HEK293T (cell line): ENCODE data around the gene SP3.

Source experiments
- CTCF ChIA-PET: fragments of 350-600 bp; formaldehyde crosslinking; extraction: SDS; loops from one replicate; lab custom pipeline; 2021; ENCODE audit warnings: antibody characterized with exemption, inconsistent platforms; lab: Yijun Ruan, JAX
- POLR2A ChIA-PET: fragments of 350-600 bp; formaldehyde crosslinking; extraction: SDS; loops from one replicate; lab custom pipeline; 2020; ENCODE audit warnings: antibody characterized with exemption, inconsistent platforms; lab: Yijun Ruan, JAX
- DNase-seq: peaks from one replicate; pipeline ENCODE4 v3.0.0; 2012; ENCODE audit warnings: mixed read lengths; ENCODE audit errors: extremely low spot score
- ARNT ChIP-seq: fragments of 450-650 bp; IDR thresholded peaks from 2 replicates; pipeline ENCODE4 v1.6.1; 2017; ENCODE audit warnings: mild to moderate bottlenecking
- BHLHE40 ChIP-seq: fragments of 450-650 bp; IDR thresholded peaks from 2 replicates; pipeline ENCODE4 v1.6.1; 2016; ENCODE audit warnings: mild to moderate bottlenecking, moderate library complexity, borderline replicate concordance
- CTBP1 ChIP-seq: fragments of 450-650 bp; IDR thresholded peaks from 2 replicates; pipeline ENCODE4 v1.6.1; 2016; ENCODE audit warnings: borderline replicate concordance
- ELF4 ChIP-seq: fragments of 450-650 bp; IDR thresholded peaks from 2 replicates; pipeline ENCODE4 v1.6.1; 2017; ENCODE audit warnings: antibody characterized with exemption
- FOXA1 ChIP-seq: fragments of 450-650 bp; IDR thresholded peaks from 2 replicates; pipeline ENCODE4 v1.6.1; 2016; ENCODE audit warnings: mild to moderate bottlenecking
- FOXK2 ChIP-seq: fragments of 450-650 bp; IDR thresholded peaks from 2 replicates; pipeline ENCODE4 v1.6.1; 2016; ENCODE audit warnings: mild to moderate bottlenecking
- FOXM1 ChIP-seq: fragments of 450-650 bp; IDR thresholded peaks from 2 replicates; pipeline ENCODE4 v1.6.1; 2017; ENCODE audit warnings: mild to moderate bottlenecking, borderline replicate concordance
- HDGF ChIP-seq: fragments of 450-650 bp; IDR thresholded peaks from 2 replicates; pipeline ENCODE4 v1.6.1; 2017; ENCODE audit warnings: antibody characterized with exemption, borderline replicate concordance
- L3MBTL2 ChIP-seq: fragments of 450-650 bp; conservative IDR thresholded peaks from 2 replicates; pipeline ENCODE4 v1.6.1; 2016; ENCODE audit warnings: mild to moderate bottlenecking
- LEF1 ChIP-seq: fragments of 450-650 bp; IDR thresholded peaks from 2 replicates; pipeline ENCODE4 v1.6.1; 2017; ENCODE audit warnings: mild to moderate bottlenecking, borderline replicate concordance
- NFRKB ChIP-seq: fragments of 450-650 bp; IDR thresholded peaks from 2 replicates; pipeline ENCODE4 v1.6.1; 2016; ENCODE audit warnings: mild to moderate bottlenecking, moderate library complexity
- SP1 ChIP-seq: fragments of 450-650 bp; IDR thresholded peaks from 2 replicates; pipeline ENCODE4 v1.6.1; 2017
- SUZ12 ChIP-seq: fragments of 450-650 bp; IDR thresholded peaks from 2 replicates; pipeline ENCODE4 v1.6.1; 2016; ENCODE audit warnings: mild to moderate bottlenecking
- TARDBP ChIP-seq: fragments of 450-650 bp; IDR thresholded peaks from 2 replicates; pipeline ENCODE4 v1.6.1; 2016
- ZNF384 ChIP-seq: fragments of 450-650 bp; IDR thresholded peaks from 2 replicates; pipeline ENCODE4 v1.6.1; 2016
- TF ChIP-seq, protein P1 (sequence below): fragments of 450-650 bp; IDR thresholded peaks from 2 replicates; pipeline ENCODE4 v1.6.1; 2016

Gene SP3

DNA sequence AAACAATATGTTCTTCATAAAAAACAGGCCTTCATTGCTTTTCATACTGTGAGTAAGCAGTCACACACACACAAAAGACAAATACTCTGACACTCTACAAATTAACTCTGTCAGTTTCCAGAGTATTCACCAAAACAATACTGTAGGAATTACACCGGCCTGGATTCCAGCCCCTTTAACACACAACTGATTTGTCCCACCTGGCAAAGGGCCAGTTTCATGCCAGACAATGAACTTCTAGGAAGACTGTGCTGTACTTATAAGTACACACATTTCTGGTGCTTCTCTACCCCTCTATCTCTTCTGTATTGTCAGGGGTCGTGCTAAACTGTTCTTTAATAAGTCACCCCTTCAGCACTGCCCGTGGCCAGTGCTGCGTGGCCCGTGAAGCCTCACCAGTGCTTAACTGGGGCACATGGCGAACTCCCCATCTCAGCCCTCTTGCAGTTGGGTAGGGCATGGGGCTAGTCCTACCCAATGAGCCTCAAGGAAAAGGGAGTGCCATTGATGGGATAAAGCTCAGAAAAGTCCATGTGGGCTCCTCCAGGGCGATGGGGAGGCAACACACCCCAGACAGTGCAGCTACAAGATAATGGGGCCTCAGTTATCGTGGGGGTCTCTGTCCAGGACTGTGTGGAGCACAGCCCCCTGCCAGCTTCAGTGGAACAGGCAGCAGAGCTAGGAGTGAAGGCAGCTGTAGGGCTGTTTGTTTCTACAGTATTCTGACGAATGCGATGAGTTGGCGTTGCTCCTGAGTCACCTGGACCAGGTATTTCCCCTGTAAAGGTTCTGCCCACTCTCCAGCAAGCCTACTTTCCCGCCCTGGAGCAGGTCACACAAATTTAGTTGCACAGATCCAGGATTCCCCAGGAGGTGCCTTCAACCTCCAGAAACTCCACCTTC lies 99.0 kb downstream of the SP3 start:
- TF ChIP-seq TARDBP, result no peak
- no peak for TF ChIP-seq FOXK2
- no peak for TF ChIP-seq ELF4
- no peak for TF ChIP-seq SUZ12
- TF ChIP-seq HDGF, result no peak
- no peak for TF ChIP-seq BHLHE40
- TF ChIP-seq CTBP1, result no peak
- TF ChIP-seq SP1, result no peak
- no peak for TF ChIP-seq ARNT
- TF ChIP-seq ZNF384, result no peak
- TF ChIP-seq, protein P1, sequence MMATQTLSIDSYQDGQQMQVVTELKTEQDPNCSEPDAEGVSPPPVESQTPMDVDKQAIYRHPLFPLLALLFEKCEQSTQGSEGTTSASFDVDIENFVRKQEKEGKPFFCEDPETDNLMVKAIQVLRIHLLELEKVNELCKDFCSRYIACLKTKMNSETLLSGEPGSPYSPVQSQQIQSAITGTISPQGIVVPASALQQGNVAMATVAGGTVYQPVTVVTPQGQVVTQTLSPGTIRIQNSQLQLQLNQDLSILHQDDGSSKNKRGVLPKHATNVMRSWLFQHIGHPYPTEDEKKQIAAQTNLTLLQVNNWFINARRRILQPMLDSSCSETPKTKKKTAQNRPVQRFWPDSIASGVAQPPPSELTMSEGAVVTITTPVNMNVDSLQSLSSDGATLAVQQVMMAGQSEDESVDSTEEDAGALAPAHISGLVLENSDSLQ, result no peak
- TF ChIP-seq NFRKB, result no peak
- TF ChIP-seq LEF1, result no peak
- TF ChIP-seq FOXM1, result no peak
- TF ChIP-seq FOXA1, result no peak
- TF ChIP-seq L3MBTL2, result no peak
- no peak for DNase-seq
- CTCF ChIA-PET, result no interaction called here
- POLR2A ChIA-PET, result no interaction called here

DNA sequence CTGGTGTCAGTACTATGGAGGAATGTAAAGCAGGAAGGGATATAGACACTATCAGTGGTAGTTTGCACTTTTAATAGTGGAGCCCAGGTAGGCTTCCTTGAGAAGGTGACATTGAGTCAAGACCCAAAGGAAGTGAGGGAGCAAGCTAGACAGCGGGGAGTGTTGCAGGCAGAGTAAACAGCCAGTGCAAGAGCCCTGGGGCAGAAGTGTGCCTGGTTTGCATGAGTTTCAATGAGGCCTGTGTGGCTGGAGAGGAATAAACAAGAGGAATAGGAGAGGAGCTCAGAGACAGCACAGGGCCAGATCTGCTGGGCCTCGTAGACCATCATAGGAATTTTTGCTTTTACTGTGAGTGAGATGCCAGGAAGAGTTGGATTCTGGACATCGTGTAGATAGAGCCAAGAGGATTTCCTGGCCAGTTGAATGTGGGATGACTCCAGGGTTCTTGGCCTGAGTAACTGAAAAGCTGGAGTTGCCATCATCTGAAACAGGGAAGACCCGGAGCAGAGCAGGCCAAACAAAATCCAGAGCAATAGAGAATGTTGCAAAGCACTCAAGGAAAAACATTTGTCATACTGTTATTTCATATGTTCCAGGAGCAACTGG lies 102.5 kb downstream of the SP3 start:
- POLR2A ChIA-PET, result no interaction called here
- TF ChIP-seq ELF4 (no peak), HDGF (no peak), BHLHE40 (no peak), TARDBP (no peak), LEF1 (no peak), CTBP1 (no peak), ZNF384 (no peak), FOXA1 (no peak), FOXM1 (no peak), SUZ12 (no peak), ARNT (no peak), L3MBTL2 (no peak), NFRKB (no peak), FOXK2 (no peak), SP1 (no peak)
- TF ChIP-seq, protein P1, result no peak
- CTCF ChIA-PET, result no interaction called here
- no peak for DNase-seq

DNA sequence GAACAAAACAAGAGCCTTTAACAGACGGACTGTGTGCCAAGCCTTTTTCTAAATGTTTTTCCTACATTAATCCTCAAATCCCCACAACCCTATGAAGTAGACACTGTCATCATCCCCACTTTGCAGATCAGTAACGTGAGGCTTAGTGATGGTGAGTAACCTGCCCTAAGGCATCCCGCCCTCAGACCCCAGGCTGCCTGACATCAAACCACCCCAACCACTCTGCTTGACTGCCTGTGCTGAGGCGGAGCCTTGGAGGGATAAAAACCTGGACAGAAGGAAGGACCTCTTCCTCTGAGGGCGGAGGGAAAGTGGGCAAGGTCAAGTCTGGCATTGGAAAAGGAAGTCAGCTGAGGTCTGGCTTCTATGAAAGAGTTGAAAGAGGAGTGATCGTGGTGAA lies 104.6 kb downstream of the SP3 start:
- CTCF ChIA-PET, result no interaction called here

DNA sequence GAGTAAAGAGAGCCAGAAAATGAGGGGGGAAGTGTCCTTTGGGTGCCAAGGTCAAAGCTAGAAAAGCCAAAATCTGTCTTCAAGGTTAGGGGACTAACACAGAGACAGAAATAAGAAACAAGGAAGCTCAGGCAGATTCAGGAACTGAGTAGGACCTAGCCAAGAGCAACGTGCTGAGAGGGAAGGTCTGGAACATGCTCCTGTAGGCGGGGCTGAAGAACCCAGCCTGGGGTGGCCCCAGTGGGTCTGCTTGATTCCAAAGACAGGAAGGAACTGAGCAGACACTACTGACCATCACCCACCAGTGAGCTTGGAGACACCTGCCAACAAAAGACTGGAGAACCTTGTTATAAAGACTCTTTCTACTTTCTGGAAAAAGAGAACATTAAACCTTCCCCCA lies 105.1 kb downstream of the SP3 start:
- CTCF ChIA-PET, result no interaction called here

More for the DNA sequence above, 104.6 kb downstream of the SP3 start:
- POLR2A ChIA-PET, result no interaction called here
- no peak for TF ChIP-seq SP1
- TF ChIP-seq, protein P1, result no peak
- no peak for TF ChIP-seq TARDBP
- TF ChIP-seq NFRKB, result no peak
- TF ChIP-seq HDGF, result no peak
- TF ChIP-seq ZNF384, result no peak
- TF ChIP-seq BHLHE40, result no peak
- no peak for TF ChIP-seq FOXA1
- no peak for TF ChIP-seq ARNT
- TF ChIP-seq ELF4, result no peak
- no peak for TF ChIP-seq CTBP1
- no peak for TF ChIP-seq FOXK2
- no peak for TF ChIP-seq LEF1
- TF ChIP-seq FOXM1, result no peak
- TF ChIP-seq L3MBTL2, result no peak
- TF ChIP-seq SUZ12, result no peak
- no peak for DNase-seq

DNA sequence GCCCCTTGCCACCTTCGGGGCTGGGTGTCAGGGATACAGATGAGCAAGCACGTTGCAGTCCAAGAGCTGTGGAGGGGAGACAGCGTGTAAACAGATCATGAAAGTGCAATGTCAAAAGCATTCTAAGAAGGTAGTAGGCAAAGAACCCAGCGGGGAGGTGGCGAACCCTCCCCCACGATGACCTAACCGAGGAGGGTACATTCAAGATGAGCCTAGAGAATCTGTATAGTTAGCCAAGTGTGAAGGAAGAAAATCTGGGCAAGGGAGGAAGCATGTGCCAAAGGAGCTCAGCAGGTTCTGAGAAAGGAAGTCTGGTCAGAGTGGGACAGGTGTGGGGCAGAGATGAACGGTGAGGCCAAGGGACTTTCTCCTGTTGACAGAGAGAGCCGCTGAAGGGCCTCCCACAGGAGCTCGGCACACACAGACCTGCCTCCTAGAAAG lies 106.9 kb downstream of the SP3 start:
- POLR2A ChIA-PET, result no interaction called here
- no peak for TF ChIP-seq LEF1
- no peak for TF ChIP-seq HDGF
- no peak for TF ChIP-seq CTBP1
- no peak for TF ChIP-seq SP1
- no peak for TF ChIP-seq ELF4
- TF ChIP-seq ARNT, result no peak
- CTCF ChIA-PET, result no interaction called here
- DNase-seq, result no peak

More for the DNA sequence above, 105.1 kb downstream of the SP3 start:
- TF ChIP-seq CTBP1 (no peak), SUZ12 (no peak)
- no peak for DNase-seq
- POLR2A ChIA-PET, result no interaction called here
